SU-DHL-6 (cell line): ENCODE data around the gene SRGAP3.

Experiments used
- H2AFZ ChIP-seq: fragments of 200-600 bp; sonication (generic); 2 replicates; pipeline ENCODE4 v1.6.1; 2014; ENCODE audit warnings: low read depth, mild to moderate bottlenecking, moderate library complexity, mixed read lengths, antibody characterized with exemption, low read length; ENCODE audit not compliant: severe bottlenecking
- H3F3A ChIP-seq: fragments of 200-600 bp; shearing (Covaris generic); 2 replicates; pipeline ENCODE4 v1.6.0; 2016; ENCODE audit warnings: antibody characterized with exemption, mild to moderate bottlenecking; ENCODE audit not compliant: insufficient read depth
- H3K27ac ChIP-seq: fragments of 200-600 bp; sonication (generic); 2 replicates; pipeline ENCODE4 v1.5.1; 2016; ENCODE audit warnings: low read depth, mild to moderate bottlenecking, low read length, moderate library complexity, mixed read lengths
- H3K27me3 ChIP-seq: fragments of 200-600 bp; sonication (generic), shearing (Covaris generic); 2 replicates; pipeline ENCODE4 v1.6.0; 2014; ENCODE audit warnings: mild to moderate bottlenecking, low read length
- H3K36me3 ChIP-seq: fragments of 200-600 bp; sonication (generic); 2 replicates; pipeline ENCODE4 v1.6.1; 2014; ENCODE audit warnings: mild to moderate bottlenecking, low read length, mixed read lengths
- H3K4me2 ChIP-seq: fragments of 300-600, 200-600 bp; shearing (Covaris generic), sonication (generic); 2 replicates; pipeline ENCODE4 v1.6.0; 2014; ENCODE audit warnings: low read length, low read depth, mild to moderate bottlenecking; ENCODE audit not compliant: poor library complexity, severe bottlenecking
- H3K4me3 ChIP-seq: fragments of 200-600 bp; sonication (generic); 2 replicates; pipeline ENCODE4 v1.5.1; 2014; ENCODE audit warnings: antibody characterized with exemption, low read length, mild to moderate bottlenecking, mixed read lengths; ENCODE audit not compliant: insufficient read depth, poor library complexity, severe bottlenecking
- H3K79me2 ChIP-seq: fragments of 200-600 bp; sonication (generic); 2 replicates; pipeline ENCODE4 v1.6.1; 2014; ENCODE audit warnings: mild to moderate bottlenecking, low read length, moderate library complexity; ENCODE audit not compliant: insufficient read depth
- H3K9ac ChIP-seq: fragments of 200-600 bp; sonication (generic); 2 replicates; pipeline ENCODE4 v1.7.0; 2014; ENCODE audit warnings: mild to moderate bottlenecking, low read length
- H3K9me2 ChIP-seq: fragments of 200-600 bp; sonication (generic); replicated peaks from 2 replicates; pipeline ENCODE4 v1.6.1; 2014; ENCODE audit warnings: low read length; ENCODE audit not compliant: insufficient read depth
- H3K9me3 ChIP-seq: fragments of 200-600 bp; sonication (generic); 2 replicates; pipeline ENCODE4 v1.6.1; 2014; ENCODE audit warnings: low read length, mixed read lengths; ENCODE audit not compliant: insufficient read depth
- H4K20me1 ChIP-seq: fragments of 200-600 bp; sonication (generic); 2 replicates; pipeline ENCODE4 v1.6.1; 2014; ENCODE audit warnings: low read depth, mild to moderate bottlenecking, antibody characterized with exemption, low read length, moderate library complexity, mixed read lengths
- CTCF ChIP-seq: fragments of 200-600 bp; sonication (generic); IDR thresholded peaks from one replicate; pipeline ENCODE4 v1.5.1; 2017; ENCODE audit warnings: antibody characterized with exemption, mild to moderate bottlenecking, low read length, moderate library complexity; ENCODE audit not compliant: insufficient read depth, poor library complexity, severe bottlenecking
- EZH2phosphoT487 ChIP-seq: fragments of 200-600 bp; sonication (generic), shearing (Covaris generic); conservative IDR thresholded peaks from 2 replicates; pipeline ENCODE4 v1.6.1; 2018; ENCODE audit warnings: mild to moderate bottlenecking, antibody characterized with exemption, low read length, moderate library complexity, mixed read lengths

SRGAP3 gene

DNA sequence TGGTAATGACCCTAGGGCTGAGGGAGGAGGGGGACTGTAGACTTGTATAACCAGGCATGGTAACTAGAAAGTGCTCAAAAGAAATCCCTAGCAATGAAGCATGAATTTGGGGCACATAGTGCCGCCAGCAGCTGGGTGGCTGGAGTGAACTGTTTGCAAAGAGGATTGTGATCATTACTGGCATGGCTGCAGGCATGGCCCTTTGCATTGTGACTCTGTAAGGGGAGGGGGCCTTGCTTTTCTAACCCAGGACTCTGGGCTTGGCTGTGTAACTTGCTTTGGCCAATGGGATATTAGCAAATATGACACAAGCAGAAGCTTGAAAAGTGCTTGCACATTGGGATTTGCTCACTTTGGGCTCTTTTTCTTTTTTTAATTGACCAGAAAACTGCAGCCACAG, 173.7 kb downstream of the SRGAP3 start:
- Histone ChIP-seq H3K27me3 (no peaks in the 10 kb centered on the region), H3K4me3 (no peak overlapping the region), H3K36me3 (no peaks in the 10 kb centered on the region), H3F3A (no peaks in the 10 kb centered on the region), H4K20me1 (no peaks in the 10 kb centered on the region), H3K4me2 (no peak overlapping the region), H3K9me2 (no peaks in the 10 kb centered on the region), H2AFZ (no peak overlapping the region), H3K9ac (no peak overlapping the region), H3K79me2 (no peaks in the 10 kb centered on the region), H3K27ac (no peak overlapping the region), H3K9me3 (no peaks in the 10 kb centered on the region)
- TF ChIP-seq CTCF (no peak), EZH2phosphoT487 (no peak)

- TF ChIP-seq EZH2phosphoT487 (no peak), CTCF (no peak)
- H3K9me2 ChIP-seq: no peaks in the 10 kb centered on the region
Observed at GRCh38 chr3:9074079-9074478, 175.4 kb downstream of the SRGAP3 start.

DNA sequence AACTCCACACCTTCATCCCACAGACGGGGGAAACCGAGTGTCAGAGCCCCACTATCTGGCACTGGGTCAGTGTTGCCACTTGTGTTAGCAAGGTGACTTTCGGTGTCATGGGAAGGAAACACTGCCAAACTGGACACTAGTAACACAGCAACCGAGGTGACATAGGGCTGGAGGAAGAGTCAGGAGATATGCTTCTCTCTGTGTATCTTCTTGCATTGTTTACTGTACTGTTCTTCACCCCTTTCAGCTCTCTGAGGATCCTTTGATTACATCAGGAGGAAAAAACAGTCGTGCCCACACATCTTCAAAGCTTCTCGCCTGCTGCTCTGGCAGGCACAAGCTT, 176.8 kb downstream of the SRGAP3 start:
- TF ChIP-seq CTCF: no peak
- TF ChIP-seq EZH2phosphoT487: no peak
- H3K9me3 ChIP-seq: no peaks in the 10 kb centered on the region
- no peak overlapping the region for H3K4me3 ChIP-seq
- H2AFZ ChIP-seq: no peak overlapping the region
- H3F3A ChIP-seq: no peaks in the 10 kb centered on the region
- H4K20me1 ChIP-seq: no peaks in the 10 kb centered on the region
- no peak overlapping the region for H3K27ac ChIP-seq
- no peak overlapping the region for H3K9ac ChIP-seq
- no peaks in the 10 kb centered on the region for H3K9me2 ChIP-seq
- H3K79me2 ChIP-seq: no peaks in the 10 kb centered on the region
- no peaks in the 10 kb centered on the region for H3K27me3 ChIP-seq
- no peaks in the 10 kb centered on the region for H3K36me3 ChIP-seq
- H3K4me2 ChIP-seq: no peak overlapping the region

More at GRCh38 chr3:9074079-9074478, 175.4 kb downstream of the SRGAP3 start:
- no peaks in the 10 kb centered on the region for H4K20me1 ChIP-seq
- H3K27me3 ChIP-seq: no peaks in the 10 kb centered on the region
- H3K79me2 ChIP-seq: no peaks in the 10 kb centered on the region
- no peak overlapping the region for H3K4me2 ChIP-seq
- H2AFZ ChIP-seq: no peak overlapping the region
- no peaks in the 10 kb centered on the region for H3F3A ChIP-seq
- no peak overlapping the region for H3K27ac ChIP-seq
- no peaks in the 10 kb centered on the region for H3K36me3 ChIP-seq
- no peak overlapping the region for H3K9ac ChIP-seq
- H3K9me3 ChIP-seq: no peaks in the 10 kb centered on the region
- H3K4me3 ChIP-seq: no peak overlapping the region
